PFSK-1 (cell line): ENCODE data around the gene EXOSC2.

Experiments used
- POLR2AphosphoS5 ChIP-seq: IDR thresholded peaks from 2 replicates; pipeline ENCODE4 v1.6.1; 2012; ENCODE audit warnings: low read depth, mild to moderate bottlenecking, control low read depth, low read length, moderate library complexity
- TAF1 ChIP-seq: IDR thresholded peaks from 2 replicates; pipeline ENCODE4 v1.6.1; 2012; ENCODE audit warnings: low read length, control low read depth, borderline replicate concordance; ENCODE audit not compliant: insufficient read depth

DNA sequence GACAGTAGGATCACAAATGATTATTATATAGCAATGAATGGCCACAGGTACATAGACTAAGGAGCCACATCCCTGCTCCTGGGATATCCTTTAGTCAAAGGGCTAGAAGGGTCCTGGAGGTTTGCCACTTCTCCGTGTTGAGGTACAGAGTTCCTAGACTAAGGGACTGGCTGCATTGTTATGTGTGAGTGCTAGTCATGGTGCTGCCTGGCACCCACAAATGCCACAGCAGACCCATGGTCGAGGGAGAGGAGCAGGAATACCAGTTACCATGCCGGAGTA, 47.4 kb downstream of the EXOSC2 start:
- TF ChIP-seq POLR2AphosphoS5: no peak
- no peak for TF ChIP-seq TAF1
